HepG2 (cell line): ENCODE results near the gene PLLP. TPM values are rescaled to one million over a fixed set of nuclear protein-coding genes. Genes with fewer than 3 reads are reported as not detected.

Experiments
- AHDC1 ChIP-seq: sonication (generic); formaldehyde crosslinking; IDR thresholded peaks from 2 replicates; pipeline ENCODE4 v1.5.1; 2020; ENCODE audit warnings: mild to moderate bottlenecking, missing genetic modification reagents, borderline replicate concordance
- CAMTA2 ChIP-seq: sonication (generic); formaldehyde crosslinking; IDR thresholded peaks from 2 replicates; pipeline ENCODE4 v1.4.0; 2020; ENCODE audit warnings: mild to moderate bottlenecking, missing genetic modification reagents, borderline replicate concordance
- MAFG ChIP-seq: sonication (generic); formaldehyde crosslinking; IDR thresholded peaks from 2 replicates; pipeline ENCODE4 v1.5.1; 2020; ENCODE audit warnings: mild to moderate bottlenecking, missing genetic modification reagents
- SCMH1 ChIP-seq: sonication (generic); formaldehyde crosslinking; IDR thresholded peaks from 2 replicates; pipeline ENCODE4 v1.9.0; 2021; ENCODE audit warnings: missing genetic modification reagents, mild to moderate bottlenecking, borderline replicate concordance
- ZEB1 ChIP-seq: IDR thresholded peaks from 2 replicates; pipeline ENCODE4 v1.6.1; 2012; ENCODE audit warnings: mild to moderate bottlenecking, low read depth, inconsistent platforms; ENCODE audit not compliant: insufficient replicate concordance
- ZFP82 ChIP-seq: sonication (generic); formaldehyde crosslinking; IDR thresholded peaks from 2 replicates; pipeline ENCODE4 v1.5.1; 2020; ENCODE audit warnings: mild to moderate bottlenecking, missing genetic modification reagents, borderline replicate concordance
- ZNF850 ChIP-seq: sonication (generic); formaldehyde crosslinking; conservative IDR thresholded peaks from 2 replicates; pipeline ENCODE4 v1.9.0; 2021; ENCODE audit warnings: mild to moderate bottlenecking, missing genetic modification reagents
- polyA plus RNA-seq, 8 experiments: library from polyadenylated mRNA; depleted of rRNA in 3 of 8; stranded (reverse) in 7 of 8; unstranded in 1 of 8; fragments of >200 nt; fragmentation: Illumina TruSeq in 4 of 8; extraction: Trizol in 4 of 8; gene quantifications; 2 replicates each; pipeline versions ENCODE4 v1.2.1 to v1.2.3, GENCODE V29; 2011 to 2016; ENCODE audit warnings: low read depth in 4 of 8, missing spikeins in 1 of 8, mixed read lengths in 1 of 8; ENCODE audit not compliant: insufficient read depth in 1 of 8
- total RNA-seq, 5 experiments: library from RNA; depleted of rRNA; stranded (reverse); fragments of >200 nt; fragmentation: Illumina TruSeq; extraction: Trizol; gene quantifications; 2 replicates each; pipeline ENCODE4 v1.2.3, GENCODE V29; 2016; ENCODE audit warnings: low read depth in 1 of 5
- TF ChIP-seq, protein P1 (sequence below): sonication (generic); formaldehyde crosslinking; IDR thresholded peaks from 2 replicates; pipeline ENCODE4 v1.4.0; 2020; ENCODE audit warnings: missing genetic modification reagents

Gene PLLP
- total and polyA plus RNA-seq, 2 of the 13 experiments (the other 11 are each of a cell fraction or from before 2014, with no cell fraction given) = 60.6 to 127 TPM

DNA sequence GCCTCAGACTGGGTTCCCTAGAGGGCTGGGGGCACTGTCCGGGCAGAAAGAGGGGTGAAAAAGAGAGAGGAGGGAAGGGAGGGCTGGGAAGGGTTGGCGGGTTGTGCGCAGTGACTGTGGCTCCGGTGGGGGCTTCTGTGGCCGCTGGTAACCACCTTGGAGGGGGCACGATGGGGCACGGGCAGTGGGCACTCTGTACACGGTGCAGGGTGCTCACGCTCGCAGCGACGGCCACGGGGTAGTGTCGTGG lies 588 bp downstream of the PLLP start (continued):
- TF ChIP-seq AHDC1 (CRISPR knock-in tag) (0 out of 2 replicates have a peak, but pooled peaks have one; percentile 71), ZNF850 (peak; percentile 17; the same call in 1 of the 2 replicates), MAFG (CRISPR knock-in tag) (no peak), ZFP82 (CRISPR knock-in tag) (0 out of 2 replicates have a peak, but pooled peaks have one; percentile 23), ZEB1 (peak; percentile 9), CAMTA2 (CRISPR knock-in tag) (no peak), SCMH1 (no peak)
- TF ChIP-seq, protein P1, sequence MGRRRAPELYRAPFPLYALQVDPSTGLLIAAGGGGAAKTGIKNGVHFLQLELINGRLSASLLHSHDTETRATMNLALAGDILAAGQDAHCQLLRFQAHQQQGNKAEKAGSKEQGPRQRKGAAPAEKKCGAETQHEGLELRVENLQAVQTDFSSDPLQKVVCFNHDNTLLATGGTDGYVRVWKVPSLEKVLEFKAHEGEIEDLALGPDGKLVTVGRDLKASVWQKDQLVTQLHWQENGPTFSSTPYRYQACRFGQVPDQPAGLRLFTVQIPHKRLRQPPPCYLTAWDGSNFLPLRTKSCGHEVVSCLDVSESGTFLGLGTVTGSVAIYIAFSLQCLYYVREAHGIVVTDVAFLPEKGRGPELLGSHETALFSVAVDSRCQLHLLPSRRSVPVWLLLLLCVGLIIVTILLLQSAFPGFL (CRISPR knock-in tag) = no peak
